Epithelial cell of esophagus (primary cell): Measurements from ENCODE around the gene TXK.
A peak's percentile ranks its signal among the peaks of the same experiment; 100 is the strongest.

ENCODE experiments used
- DNase-seq: peaks from one replicate; pipeline ENCODE4 v3.0.0; 2010; ENCODE audit warnings: low read depth
- H3K4me3 ChIP-seq: 2 replicates; pipeline ENCODE4 v1.5.1; 2011; ENCODE audit warnings: mild to moderate bottlenecking, low read length, control low read depth
- TF ChIP-seq, protein P1 (sequence below): IDR thresholded peaks from 2 replicates; pipeline ENCODE4 v1.5.1; 2011; ENCODE audit warnings: low read depth, mild to moderate bottlenecking, low read length, control low read depth, inconsistent platforms; ENCODE audit not compliant: insufficient read depth; ENCODE audit errors: missing control alignments

TXK gene

GRCh38 chr4:48093991-48094416 is 40.0 kb downstream of the TXK start:
- TF ChIP-seq, protein P1, sequence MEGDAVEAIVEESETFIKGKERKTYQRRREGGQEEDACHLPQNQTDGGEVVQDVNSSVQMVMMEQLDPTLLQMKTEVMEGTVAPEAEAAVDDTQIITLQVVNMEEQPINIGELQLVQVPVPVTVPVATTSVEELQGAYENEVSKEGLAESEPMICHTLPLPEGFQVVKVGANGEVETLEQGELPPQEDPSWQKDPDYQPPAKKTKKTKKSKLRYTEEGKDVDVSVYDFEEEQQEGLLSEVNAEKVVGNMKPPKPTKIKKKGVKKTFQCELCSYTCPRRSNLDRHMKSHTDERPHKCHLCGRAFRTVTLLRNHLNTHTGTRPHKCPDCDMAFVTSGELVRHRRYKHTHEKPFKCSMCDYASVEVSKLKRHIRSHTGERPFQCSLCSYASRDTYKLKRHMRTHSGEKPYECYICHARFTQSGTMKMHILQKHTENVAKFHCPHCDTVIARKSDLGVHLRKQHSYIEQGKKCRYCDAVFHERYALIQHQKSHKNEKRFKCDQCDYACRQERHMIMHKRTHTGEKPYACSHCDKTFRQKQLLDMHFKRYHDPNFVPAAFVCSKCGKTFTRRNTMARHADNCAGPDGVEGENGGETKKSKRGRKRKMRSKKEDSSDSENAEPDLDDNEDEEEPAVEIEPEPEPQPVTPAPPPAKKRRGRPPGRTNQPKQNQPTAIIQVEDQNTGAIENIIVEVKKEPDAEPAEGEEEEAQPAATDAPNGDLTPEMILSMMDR, result no peak
- no peak overlapping the region for H3K4me3 ChIP-seq
- peak; percentile 92 for DNase-seq

DNA sequence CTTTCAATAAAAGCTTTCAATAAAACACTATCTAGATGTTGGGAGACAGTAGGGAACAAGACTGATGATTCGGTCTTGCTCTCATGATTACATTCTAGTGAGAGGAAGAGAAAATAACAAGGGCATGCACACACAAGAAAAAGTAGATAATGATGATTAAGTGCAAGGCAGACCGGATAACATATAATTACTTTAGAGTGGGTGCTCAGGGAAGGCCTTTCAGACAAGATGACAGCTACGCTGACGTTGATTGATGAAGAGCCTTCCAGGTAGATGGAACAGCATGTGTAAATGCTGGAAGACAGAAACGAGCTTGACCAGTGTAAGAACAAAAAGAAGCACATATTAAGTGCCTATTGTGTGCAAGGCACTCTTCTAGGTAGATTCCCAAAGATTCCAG is 43.4 kb downstream of the TXK start:
- TF ChIP-seq, protein P1, result no peak
- peak; percentile 47 for DNase-seq
- no peak overlapping the region for H3K4me3 ChIP-seq

DNA sequence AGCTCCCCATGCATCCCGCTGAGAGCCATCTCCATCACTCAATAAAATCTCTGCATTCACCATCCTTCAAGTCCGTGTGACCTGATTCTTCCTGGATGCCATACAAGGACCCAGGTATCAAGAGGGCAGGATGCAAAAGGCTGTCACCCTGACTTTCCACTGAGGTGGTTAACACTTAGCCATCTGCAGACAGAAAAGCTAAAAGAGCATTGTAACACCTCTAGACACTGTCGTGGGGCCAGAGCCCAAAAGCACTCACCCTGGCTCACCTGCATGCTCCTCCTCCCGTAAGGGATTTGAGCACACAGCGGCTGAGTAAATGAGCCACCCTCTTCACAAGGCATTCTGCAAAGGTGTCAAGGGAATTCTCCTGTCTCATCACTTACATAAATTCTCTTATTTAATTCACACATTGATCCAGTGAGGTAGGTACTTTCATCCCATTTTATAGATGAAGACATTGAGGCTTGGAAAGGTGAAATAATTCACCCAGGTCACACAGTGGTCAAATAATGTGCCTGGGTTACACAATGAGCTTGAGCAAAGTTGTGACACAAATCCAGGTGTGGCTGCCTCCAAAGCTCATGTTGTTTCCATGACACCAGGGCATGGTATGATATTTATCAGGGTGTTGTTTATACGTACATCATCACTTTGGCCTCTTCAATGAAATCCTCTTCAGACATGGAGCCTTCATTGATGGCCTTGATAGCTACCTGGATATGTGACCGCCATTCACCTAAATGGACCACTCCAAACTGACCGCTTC is 48.0 kb downstream of the TXK start:
- TF ChIP-seq, protein P1, result no peak
- peak; percentile 39 for DNase-seq

DNA sequence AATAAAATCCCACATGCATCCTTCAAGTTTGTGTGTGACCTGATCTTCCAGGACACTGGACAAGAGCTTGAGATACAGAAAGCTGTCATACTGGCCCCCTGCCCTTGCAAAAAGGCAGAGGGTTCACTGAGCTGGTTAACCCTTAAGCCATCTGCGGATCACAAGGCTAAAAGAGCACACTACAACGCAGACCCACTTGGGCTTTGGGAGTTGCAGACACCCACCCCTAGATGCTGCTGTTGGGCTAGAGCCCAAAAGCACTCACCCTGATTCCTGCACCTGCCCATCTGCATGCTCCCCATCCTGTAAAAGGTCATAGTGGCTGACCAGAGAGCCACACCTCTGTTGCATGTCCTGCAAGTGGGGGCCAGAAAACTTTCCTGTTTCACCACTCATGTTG is 51.1 kb downstream of the TXK start:
- TF ChIP-seq, protein P1, result no peak
- H3K4me3 ChIP-seq, result no peak overlapping the region
- no peak for DNase-seq

More for the DNA sequence above, 48.0 kb downstream of the TXK start:
- H3K4me3 ChIP-seq, result no peak overlapping the region

- no peak overlapping the region for H3K4me3 ChIP-seq
- TF ChIP-seq, protein P1, result no peak
- DNase-seq, result no peak
Measured at GRCh38 chr4:48081196-48081595, 52.9 kb downstream of the TXK start.

DNA sequence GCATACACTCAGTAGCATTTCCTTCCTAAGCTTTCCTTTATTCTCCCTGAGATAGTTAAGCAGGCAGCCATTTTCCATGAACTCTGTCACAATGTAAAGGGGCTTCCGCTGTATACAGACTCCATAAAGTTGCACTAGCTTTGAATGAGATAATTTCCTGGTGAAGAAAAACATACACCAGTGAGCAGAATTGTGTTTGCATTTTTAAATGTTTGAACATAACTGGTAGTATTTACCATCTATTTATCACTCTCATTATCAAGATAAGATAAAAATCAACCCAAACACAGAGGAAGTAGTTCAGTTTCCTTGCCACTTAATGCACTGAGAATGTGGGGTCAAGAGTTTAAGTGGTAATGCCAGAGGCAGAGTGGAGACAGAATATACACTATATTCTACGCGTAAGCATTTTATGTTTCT is 54.1 kb downstream of the TXK start:
- no peak overlapping the region for H3K4me3 ChIP-seq
- DNase-seq, result peak; percentile 28
- TF ChIP-seq, protein P1, result no peak

- no peak overlapping the region for H3K4me3 ChIP-seq
- DNase-seq, result no peak
- TF ChIP-seq, protein P1, result no peak
Measured at GRCh38 chr4:48078862-48079655, 55.0 kb downstream of the TXK start.
